ENCODE results near the gene SENP7. TPM values are rescaled to one million over a fixed set of nuclear protein-coding genes. Genes with fewer than 3 reads are reported as not detected.
"Not testable (repeated sequence)": the region's sequence is repeated elsewhere in the genome, so short reads cannot be mapped to it uniquely, and the experiment has no call there.

Gene SENP7
- total RNA-seq, 1 experiment from 2014 or later, result 7.9 TPM

DNA sequence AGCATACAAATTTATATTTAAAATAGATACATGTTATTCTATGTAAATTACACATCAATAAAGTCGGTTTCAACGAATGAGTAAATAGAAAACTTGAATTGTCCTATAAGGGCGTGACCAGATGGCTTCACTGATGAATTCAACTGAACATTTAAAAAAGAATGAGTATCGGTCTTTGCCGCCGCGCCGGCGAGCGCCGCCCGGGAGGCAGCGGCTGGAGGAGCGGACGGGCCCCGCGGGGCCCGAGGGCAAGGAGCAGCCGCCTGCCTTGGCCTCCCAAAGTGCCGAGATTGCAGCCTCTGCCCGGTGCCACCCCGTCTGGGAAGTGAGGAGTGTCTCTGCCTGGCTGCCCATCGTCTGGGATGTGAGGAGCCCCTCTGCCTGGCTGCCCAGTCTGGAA lies 74.4 kb downstream of the SENP7 start:
- RAD21 ChIA-PET (ENCODE audit: low non-redundant PET in 1 of 2, low total read pairs in 2 of 2, uncharacterized antibody in 2 of 2, unreplicated experiment in 2 of 2); DNase-seq (ENCODE audit: low read depth, low spot score); CTCF ChIA-PET; H3K27ac ChIP-seq (ENCODE audit: low read depth, low read length); ATAC-seq; H3K9me2 ChIP-seq (ENCODE audit: insufficient read depth); H3K4me3 ChIP-seq (replicated peaks in 1 of 2; ENCODE audit: low read depth in 1 of 2, low read length in 2 of 2); intact Hi-C loops (cut with micrococcal nuclease); H3K79me2 ChIP-seq (ENCODE audit: insufficient read depth, low read length); H3K9ac ChIP-seq (ENCODE audit: low read length); POLR2A ChIA-PET; H3K27me3 ChIP-seq (ENCODE audit: insufficient read depth, low read length); H3K9me3 ChIP-seq (ENCODE audit: control insufficient read depth in 1 of 2, insufficient read depth in 1 of 2, low read depth in 1 of 2, low read length in 2 of 2); H2AFZ ChIP-seq (ENCODE audit: low read depth, low read length, poor library complexity, severe bottlenecking); H3K4me2 ChIP-seq (ENCODE audit: low read length); H3K4me1 ChIP-seq (ENCODE audit: control insufficient read depth in 1 of 2, insufficient read depth in 2 of 2, low read length in 2 of 2); H3K36me3 ChIP-seq (ENCODE audit: control insufficient read depth in 1 of 2, insufficient read depth in 2 of 2, low read length in 2 of 2); H4K20me1 ChIP-seq (ENCODE audit: insufficient read depth); BruUV-seq (replicated peaks): not testable (repeated sequence)

- ChIA-PET CTCF (no interaction called here), RAD21 (ENCODE audit: low non-redundant PET in 1 of 2, low total read pairs in 2 of 2, uncharacterized antibody in 2 of 2, unreplicated experiment in 2 of 2) (no interaction called here), POLR2A (no interaction called here)
- ATAC-seq, result no peak
- H3K36me3 ChIP-seq (ENCODE audit: control insufficient read depth in 1 of 2, insufficient read depth in 2 of 2, low read length in 2 of 2), result no peaks in the 10 kb centered on the region
- DNase-seq (ENCODE audit: low read depth, low spot score), result no peak
- no peak overlapping the region for H3K4me2 ChIP-seq (ENCODE audit: low read length)
- H3K9me2 ChIP-seq (ENCODE audit: insufficient read depth), result no peaks in the 10 kb centered on the region
- H3K79me2 ChIP-seq (ENCODE audit: insufficient read depth, low read length), result no peaks in the 10 kb centered on the region
- no peaks in the 10 kb centered on the region for H3K4me1 ChIP-seq (ENCODE audit: control insufficient read depth in 1 of 2, insufficient read depth in 2 of 2, low read length in 2 of 2)
- H4K20me1 ChIP-seq (ENCODE audit: insufficient read depth), result no peaks in the 10 kb centered on the region
- H3K4me3 ChIP-seq (replicated peaks in 1 of 2; ENCODE audit: low read depth in 1 of 2, low read length in 2 of 2), result no peak overlapping the region
- no peaks in the 10 kb centered on the region for H3K9me3 ChIP-seq (ENCODE audit: control insufficient read depth in 1 of 2, insufficient read depth in 1 of 2, low read depth in 1 of 2, low read length in 2 of 2)
- H3K9ac ChIP-seq (ENCODE audit: low read length), result no peak overlapping the region
- TF ChIP-seq ZBTB33 (IDR thresholded peaks at IDR 0.05; ENCODE audit: extremely low read depth, insufficient replicate concordance, low read length) (no peak), ZFX (IDR thresholded peaks at IDR 0.05) (no peak), SP1 (IDR thresholded peaks at IDR 0.05; ENCODE audit: low read depth) (no peak), EZH2phosphoT487 (IDR thresholded peaks at IDR 0.05; ENCODE audit: borderline replicate concordance) (no peak), FOSL1 (IDR thresholded peaks at IDR 0.05; ENCODE audit: low read depth) (no peak), TCF7L2 (IDR thresholded peaks at IDR 0.05; ENCODE audit: borderline replicate concordance, extremely low read depth, insufficient read depth, insufficient read length) (no peak), ELF1 (IDR thresholded peaks at IDR 0.05; ENCODE audit: borderline replicate concordance, low read depth) (no peak), SRF (IDR thresholded peaks at IDR 0.05; ENCODE audit: low read depth) (no peak)
- TF ChIP-seq, protein P1, sequence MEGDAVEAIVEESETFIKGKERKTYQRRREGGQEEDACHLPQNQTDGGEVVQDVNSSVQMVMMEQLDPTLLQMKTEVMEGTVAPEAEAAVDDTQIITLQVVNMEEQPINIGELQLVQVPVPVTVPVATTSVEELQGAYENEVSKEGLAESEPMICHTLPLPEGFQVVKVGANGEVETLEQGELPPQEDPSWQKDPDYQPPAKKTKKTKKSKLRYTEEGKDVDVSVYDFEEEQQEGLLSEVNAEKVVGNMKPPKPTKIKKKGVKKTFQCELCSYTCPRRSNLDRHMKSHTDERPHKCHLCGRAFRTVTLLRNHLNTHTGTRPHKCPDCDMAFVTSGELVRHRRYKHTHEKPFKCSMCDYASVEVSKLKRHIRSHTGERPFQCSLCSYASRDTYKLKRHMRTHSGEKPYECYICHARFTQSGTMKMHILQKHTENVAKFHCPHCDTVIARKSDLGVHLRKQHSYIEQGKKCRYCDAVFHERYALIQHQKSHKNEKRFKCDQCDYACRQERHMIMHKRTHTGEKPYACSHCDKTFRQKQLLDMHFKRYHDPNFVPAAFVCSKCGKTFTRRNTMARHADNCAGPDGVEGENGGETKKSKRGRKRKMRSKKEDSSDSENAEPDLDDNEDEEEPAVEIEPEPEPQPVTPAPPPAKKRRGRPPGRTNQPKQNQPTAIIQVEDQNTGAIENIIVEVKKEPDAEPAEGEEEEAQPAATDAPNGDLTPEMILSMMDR (IDR thresholded peaks at IDR 0.05 in 2 of 3, conservative IDR thresholded peaks at IDR 0.05 in 1 of 3; ENCODE audit: borderline replicate concordance in 1 of 3, insufficient read depth in 1 of 3, low read depth in 2 of 3, low read length in 2 of 3), result no peak
- H3K27ac ChIP-seq (ENCODE audit: low read depth, low read length), result no peak overlapping the region
- no TSS peak for BruUV-seq (replicated peaks)
- no peak overlapping the region for H2AFZ ChIP-seq (ENCODE audit: low read depth, low read length, poor library complexity, severe bottlenecking)
- intact Hi-C loops (cut with micrococcal nuclease), result no loop called here
- H3K27me3 ChIP-seq (ENCODE audit: insufficient read depth, low read length), result no peaks in the 10 kb centered on the region
Measured at GRCh38 chr3:101433652-101434051, 79.4 kb downstream of the SENP7 start.
